ENCODE data around the gene ZXDC.

Gene ZXDC

DNA sequence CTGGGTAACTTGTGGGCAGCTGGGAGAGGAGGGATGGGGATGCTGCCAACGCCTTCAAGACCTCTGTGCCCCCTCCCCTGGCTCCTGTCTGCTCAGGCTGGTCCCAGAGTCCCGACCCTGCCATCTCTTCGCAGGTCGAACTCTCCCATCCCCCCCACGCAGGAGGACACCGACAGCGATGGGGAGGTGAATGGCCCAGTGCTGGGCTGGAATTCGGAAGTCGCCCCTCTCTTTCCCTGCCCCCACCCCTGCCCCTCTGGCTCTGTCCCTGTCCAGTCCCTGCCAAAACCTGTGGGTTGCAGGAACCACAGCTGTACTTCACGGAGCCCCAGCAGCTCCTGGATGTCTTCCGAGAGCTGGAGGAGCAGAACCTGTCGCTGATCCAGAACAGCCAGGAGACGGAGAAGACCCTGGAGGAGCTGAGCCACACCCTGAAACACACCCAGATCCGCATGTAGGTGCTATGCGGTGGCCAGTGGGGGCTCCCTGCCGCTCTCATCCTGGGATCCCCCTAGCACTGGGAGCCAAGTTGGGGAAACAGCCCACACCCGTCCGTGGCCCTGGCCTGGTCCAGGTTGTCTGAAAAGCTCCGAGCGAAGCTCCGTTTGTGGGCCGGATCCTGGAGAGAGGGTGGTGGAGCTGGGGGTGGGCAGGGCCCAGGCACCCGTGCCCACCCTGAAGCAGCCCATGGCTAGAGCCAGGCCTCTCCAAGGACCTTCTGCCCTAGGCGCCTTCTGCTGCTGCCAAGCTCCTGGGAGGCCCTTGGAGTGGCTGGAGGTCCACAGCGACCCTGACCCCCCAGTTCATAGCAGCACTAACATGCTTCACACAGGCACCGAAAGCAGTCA lies 52.3 kb downstream of the ZXDC start:
- no peak for TF ChIP-seq POLR2A (IDR thresholded peaks at IDR 0.05; ENCODE audit: low read depth, low read length)
- TF ChIP-seq POLR2AphosphoS5 (IDR thresholded peaks at IDR 0.05; ENCODE audit: low read depth, low read length) = no peak
- TF ChIP-seq TAF1 (IDR thresholded peaks at IDR 0.05; ENCODE audit: borderline replicate concordance, low read depth, low read length) = no peak
- DNase-seq (ENCODE audit: insufficient read length) (no peak), FAIRE-seq (no peak)

DNA sequence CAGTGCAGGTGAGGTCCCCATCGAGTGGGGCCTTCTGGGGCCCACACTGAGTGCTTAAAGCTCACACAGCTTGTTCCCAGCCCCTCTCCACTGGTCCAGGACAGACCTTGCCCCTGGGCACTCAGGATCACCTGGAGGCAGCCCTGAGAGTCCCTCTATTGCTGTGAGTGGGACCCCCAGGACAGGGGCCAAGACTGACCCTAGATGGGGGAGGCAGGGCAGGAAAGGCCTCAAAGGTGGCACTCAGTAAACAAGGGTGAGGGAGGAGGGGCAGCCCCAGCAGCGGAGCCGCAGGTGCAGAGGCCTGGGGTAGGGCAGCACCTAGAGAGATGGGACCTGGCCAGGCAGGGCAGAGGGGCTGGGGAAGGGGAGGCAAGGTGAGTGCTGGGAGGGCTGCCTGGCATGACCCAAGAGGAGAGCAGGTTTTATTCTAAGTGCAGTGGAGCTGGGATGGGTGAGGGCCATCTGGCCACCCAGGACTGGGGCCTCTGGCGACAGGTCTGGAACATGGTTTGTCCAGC lies 53.1 kb downstream of the ZXDC start:
- no peak for DNase-seq (ENCODE audit: insufficient read length)
- no peak for FAIRE-seq
- TF ChIP-seq TAF1 (IDR thresholded peaks at IDR 0.05; ENCODE audit: borderline replicate concordance, low read depth, low read length) (no peak), POLR2A (IDR thresholded peaks at IDR 0.05; ENCODE audit: low read depth, low read length) (no peak), POLR2AphosphoS5 (IDR thresholded peaks at IDR 0.05; ENCODE audit: low read depth, low read length) (no peak)

DNA sequence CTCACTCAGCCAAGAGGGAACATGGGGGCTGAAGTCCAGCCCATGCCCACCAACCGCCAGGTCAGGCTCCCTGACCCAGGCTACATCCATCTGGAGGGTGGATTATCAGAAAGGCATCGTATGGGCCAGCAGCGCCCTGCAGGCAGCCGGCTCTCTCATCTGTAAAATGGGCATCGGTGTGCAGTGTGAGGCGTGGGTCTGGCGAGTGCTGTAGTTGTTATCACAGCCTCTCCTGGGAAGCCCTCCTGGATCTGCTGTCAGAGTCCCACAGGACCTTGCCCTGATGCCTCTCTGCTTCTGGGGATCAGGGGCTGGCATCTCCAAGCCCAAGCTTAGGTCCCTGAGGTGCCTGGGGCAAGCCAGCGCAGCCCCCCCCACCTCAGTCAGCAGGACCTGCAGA lies 53.6 kb downstream of the ZXDC start:
- FAIRE-seq = no peak
- no peak for DNase-seq (ENCODE audit: insufficient read length)
- TF ChIP-seq TAF1 (IDR thresholded peaks at IDR 0.05; ENCODE audit: borderline replicate concordance, low read depth, low read length) = no peak
- TF ChIP-seq POLR2A (IDR thresholded peaks at IDR 0.05; ENCODE audit: low read depth, low read length) = no peak
- no peak for TF ChIP-seq POLR2AphosphoS5 (IDR thresholded peaks at IDR 0.05; ENCODE audit: low read depth, low read length)

DNA sequence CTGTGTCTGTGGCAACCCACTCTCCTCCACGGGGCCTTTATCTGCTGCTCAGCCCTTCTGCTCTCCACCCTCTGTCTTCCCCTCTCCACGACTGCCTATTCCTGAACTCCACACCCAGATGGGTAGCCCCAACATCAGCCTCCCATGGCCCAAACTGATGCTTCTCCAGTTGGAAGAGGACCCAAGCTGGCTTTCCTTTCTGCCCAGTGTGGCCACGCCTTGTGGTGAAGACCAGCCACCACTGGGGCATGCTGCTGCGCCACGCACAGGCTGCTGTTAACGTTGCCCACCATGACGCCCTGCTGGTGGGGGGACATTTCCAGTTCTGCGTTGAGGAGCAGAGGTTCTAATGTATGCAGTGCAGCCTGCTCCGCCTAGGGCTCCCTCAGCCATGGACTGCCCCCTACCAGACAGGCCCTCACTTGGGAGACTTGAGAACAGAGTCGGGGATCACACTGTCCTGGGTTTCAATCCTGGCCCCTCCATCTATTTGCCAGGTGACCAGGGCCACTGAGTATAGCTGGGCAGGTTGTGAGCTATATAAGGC lies 54.0 kb downstream of the ZXDC start:
- FAIRE-seq (no peak), DNase-seq (ENCODE audit: insufficient read length) (no peak)
- TF ChIP-seq POLR2AphosphoS5 (IDR thresholded peaks at IDR 0.05; ENCODE audit: low read depth, low read length) (no peak), TAF1 (IDR thresholded peaks at IDR 0.05; ENCODE audit: borderline replicate concordance, low read depth, low read length) (no peak), POLR2A (IDR thresholded peaks at IDR 0.05; ENCODE audit: low read depth, low read length) (no peak)

DNA sequence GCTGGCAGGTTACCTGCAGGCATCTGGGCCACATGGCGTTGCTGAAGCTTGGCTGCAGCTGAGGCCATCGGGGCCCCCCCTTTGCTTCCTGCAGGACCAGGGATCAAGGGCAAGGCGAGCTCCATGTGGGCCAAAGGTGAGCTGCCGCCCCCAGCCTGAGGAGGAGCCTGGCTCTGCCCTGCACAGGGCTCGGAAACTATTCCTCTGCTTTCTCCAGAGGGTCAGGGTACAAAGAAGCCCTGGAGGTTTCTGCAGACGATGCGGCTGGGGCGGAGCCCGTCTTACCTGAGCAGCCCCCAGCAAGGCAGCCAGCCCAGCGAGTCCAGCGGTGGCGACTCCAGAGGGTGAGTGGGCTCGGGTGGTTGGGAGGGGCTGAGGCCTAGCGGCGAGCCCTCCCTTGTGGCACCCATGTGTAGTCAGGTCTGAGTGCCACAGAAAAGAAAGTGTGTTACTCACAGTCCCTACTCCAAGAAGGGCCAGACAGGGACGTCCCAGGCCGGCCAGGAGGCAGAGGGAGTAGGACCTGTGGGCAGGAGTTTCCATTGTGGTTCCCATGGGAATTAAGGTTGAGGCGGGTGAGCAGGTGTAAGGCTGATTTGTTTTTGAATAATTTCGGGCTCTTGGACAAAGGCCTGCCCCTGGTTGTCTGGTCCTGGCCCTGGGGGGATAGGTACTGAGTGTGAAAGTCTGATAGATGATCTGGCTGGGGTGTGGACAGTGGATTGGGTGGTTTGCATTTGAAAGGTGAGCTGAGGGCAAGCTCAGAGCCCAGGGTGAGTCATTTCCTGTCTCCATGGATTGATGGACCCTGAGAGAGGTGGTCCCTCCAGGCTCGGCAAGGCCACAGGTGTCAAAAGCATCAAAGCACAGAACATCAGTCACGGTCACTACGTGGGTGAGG lies 55.6 kb downstream of the ZXDC start:
- TF ChIP-seq POLR2A (IDR thresholded peaks at IDR 0.05; ENCODE audit: low read depth, low read length) = no peak
- no peak for TF ChIP-seq TAF1 (IDR thresholded peaks at IDR 0.05; ENCODE audit: borderline replicate concordance, low read depth, low read length)
- TF ChIP-seq POLR2AphosphoS5 (IDR thresholded peaks at IDR 0.05; ENCODE audit: low read depth, low read length) = no peak
- DNase-seq (ENCODE audit: insufficient read length) = no peak
- no peak for FAIRE-seq

DNA sequence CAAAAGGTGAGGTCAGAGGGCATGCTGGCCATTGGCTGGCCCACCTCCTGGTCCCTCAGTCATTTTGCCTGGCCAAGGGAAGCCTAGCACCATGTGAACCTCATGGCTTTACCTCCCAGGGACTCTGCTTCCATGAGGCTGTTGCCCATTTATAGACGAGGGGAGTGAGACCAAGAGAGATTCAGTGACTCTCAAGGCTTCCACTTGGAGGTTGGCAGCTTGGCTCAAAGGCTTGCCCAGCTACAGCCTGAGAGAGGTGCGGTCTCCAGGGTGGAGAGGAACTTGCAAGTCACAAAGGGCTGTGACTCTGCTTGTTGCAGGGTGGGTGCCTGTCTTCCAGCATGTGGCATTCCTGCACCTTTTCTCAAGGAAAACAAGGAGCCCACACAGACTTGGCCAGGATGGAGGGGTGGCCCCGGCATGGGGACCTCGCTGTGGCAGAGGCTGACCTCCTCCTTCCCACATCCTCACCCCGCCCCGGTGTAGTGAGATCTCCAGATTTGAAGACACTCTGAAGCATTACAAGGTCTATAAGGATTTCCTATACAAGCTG lies 56.5 kb downstream of the ZXDC start:
- TF ChIP-seq POLR2AphosphoS5 (IDR thresholded peaks at IDR 0.05; ENCODE audit: low read depth, low read length) (no peak), POLR2A (IDR thresholded peaks at IDR 0.05; ENCODE audit: low read depth, low read length) (no peak), TAF1 (IDR thresholded peaks at IDR 0.05; ENCODE audit: borderline replicate concordance, low read depth, low read length) (no peak)
- FAIRE-seq = no peak
- no peak for DNase-seq (ENCODE audit: insufficient read length)

DNA sequence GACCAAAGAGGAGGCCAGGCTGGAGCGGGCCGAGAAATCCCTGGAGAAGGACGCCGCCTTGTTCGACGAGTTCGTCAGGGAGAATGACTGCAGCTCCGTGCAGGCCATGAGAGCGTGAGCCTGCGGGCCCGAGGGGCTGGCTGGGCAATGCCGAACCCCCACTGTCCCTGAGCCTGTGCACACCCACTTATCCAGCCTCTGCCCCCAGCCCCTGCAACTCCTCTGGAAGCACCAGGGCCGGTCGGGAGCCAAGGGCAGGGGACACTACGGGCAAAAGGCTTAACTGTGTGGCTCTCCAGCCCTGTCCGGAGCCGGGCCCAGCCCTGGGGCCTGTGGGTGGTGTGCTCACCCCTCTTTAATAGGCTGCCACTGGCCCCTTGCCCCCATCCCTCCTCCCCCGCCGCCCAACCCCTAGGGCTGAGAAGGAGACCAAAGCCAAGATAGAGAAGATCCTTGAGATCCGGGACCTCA lies 57.0 kb downstream of the ZXDC start:
- DNase-seq (ENCODE audit: insufficient read length) = no peak
- no peak for TF ChIP-seq POLR2AphosphoS5 (IDR thresholded peaks at IDR 0.05; ENCODE audit: low read depth, low read length)
- TF ChIP-seq TAF1 (IDR thresholded peaks at IDR 0.05; ENCODE audit: borderline replicate concordance, low read depth, low read length) = no peak
- TF ChIP-seq POLR2A (IDR thresholded peaks at IDR 0.05; ENCODE audit: low read depth, low read length) = no peak
- FAIRE-seq = no peak

DNA sequence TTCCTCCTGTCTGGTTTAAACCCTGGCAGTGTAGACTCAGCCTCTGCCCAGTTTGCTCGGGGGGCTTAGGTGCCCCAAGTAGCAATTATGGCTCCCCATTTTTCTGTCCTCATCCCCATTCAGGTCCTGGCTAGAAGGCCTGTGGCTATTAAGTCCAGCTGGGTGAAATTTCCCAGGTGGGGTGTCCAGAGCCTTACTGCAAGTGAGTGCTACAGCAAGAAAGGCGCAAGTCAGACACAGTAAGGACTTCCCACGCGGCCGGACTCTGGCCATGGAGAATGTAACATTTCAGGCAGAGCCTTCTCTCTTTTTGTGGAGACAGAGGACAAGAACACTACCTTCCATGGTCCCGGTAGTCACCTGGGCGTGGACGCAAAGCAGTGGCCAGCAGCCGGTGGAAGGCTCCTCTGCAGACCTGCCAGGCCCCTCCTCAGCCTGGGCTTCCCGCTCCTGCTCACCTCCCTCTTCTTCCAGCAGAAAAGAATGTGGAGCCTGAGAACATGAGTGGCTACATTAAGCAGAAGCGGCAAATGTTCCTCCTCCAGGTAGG lies 57.6 kb downstream of the ZXDC start:
- DNase-seq (ENCODE audit: insufficient read length) = no peak
- FAIRE-seq = no peak
- TF ChIP-seq POLR2A (IDR thresholded peaks at IDR 0.05; ENCODE audit: low read depth, low read length) = no peak
- no peak for TF ChIP-seq TAF1 (IDR thresholded peaks at IDR 0.05; ENCODE audit: borderline replicate concordance, low read depth, low read length)
- TF ChIP-seq POLR2AphosphoS5 (IDR thresholded peaks at IDR 0.05; ENCODE audit: low read depth, low read length) = no peak

DNA sequence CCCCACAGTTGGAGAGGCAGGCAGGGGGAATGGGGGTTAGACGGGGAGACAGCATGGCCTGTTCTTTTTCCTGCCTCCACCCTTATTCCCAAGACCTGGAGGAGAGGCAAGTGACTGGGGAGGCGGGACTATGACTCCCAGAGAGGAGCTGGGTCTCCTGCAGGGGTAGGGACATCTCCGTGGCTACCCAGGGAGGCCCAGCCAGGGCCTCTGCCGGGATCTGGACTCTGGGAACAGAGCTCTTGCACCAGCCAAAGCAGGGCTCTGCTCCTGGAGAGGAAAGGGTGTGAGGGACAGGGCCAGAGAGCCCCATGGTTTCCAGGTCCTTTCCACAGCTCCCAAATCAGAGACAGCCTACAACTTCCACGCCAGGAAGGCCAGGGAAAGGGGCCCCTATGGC lies 58.2 kb downstream of the ZXDC start:
- no peak for FAIRE-seq
- TF ChIP-seq TAF1 (IDR thresholded peaks at IDR 0.05; ENCODE audit: borderline replicate concordance, low read depth, low read length) (no peak), POLR2AphosphoS5 (IDR thresholded peaks at IDR 0.05; ENCODE audit: low read depth, low read length) (no peak), POLR2A (IDR thresholded peaks at IDR 0.05; ENCODE audit: low read depth, low read length) (no peak)
- DNase-seq (ENCODE audit: insufficient read length) = no peak

DNA sequence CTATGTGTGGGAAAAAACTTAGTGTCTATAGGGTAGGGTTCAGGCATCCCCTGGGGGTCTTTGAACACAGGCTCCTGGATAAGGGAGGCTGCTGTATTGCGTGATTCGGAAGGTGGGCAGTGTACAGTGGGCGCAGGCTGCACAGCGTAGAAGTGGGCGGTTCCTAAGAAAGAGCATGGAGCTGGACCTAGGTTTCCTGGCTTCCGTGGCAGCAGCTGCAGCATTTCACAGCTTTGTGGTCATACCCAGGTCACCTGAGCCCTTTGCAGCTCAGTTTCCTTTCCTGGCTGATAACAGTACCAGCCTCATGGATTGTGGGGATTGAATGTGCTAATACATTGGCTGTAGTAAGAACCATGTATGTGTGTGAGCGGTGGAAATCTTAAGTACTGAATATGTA lies 58.7 kb downstream of the ZXDC start:
- no peak for TF ChIP-seq POLR2A (IDR thresholded peaks at IDR 0.05; ENCODE audit: low read depth, low read length)
- TF ChIP-seq POLR2AphosphoS5 (IDR thresholded peaks at IDR 0.05; ENCODE audit: low read depth, low read length) = no peak
- TF ChIP-seq TAF1 (IDR thresholded peaks at IDR 0.05; ENCODE audit: borderline replicate concordance, low read depth, low read length) = no peak
- DNase-seq (ENCODE audit: insufficient read length) (no peak), FAIRE-seq (no peak)

Measured in GM12892 (cell line).